K562 treated with DMSO at 1 percent for 12 hours (cell line): ENCODE results near the gene NATD1. TPM values are rescaled to one million over a fixed set of nuclear protein-coding genes. Genes with fewer than 3 reads are reported as not detected.

Experiments
- total RNA-seq: library from RNA; unstranded; fragments of 300-600 nt; gene quantifications from 2 replicates; pipeline ENCODE4 v1.2.3, GENCODE V29; 2022; ENCODE audit not compliant: insufficient read depth

NATD1 gene, protein sequence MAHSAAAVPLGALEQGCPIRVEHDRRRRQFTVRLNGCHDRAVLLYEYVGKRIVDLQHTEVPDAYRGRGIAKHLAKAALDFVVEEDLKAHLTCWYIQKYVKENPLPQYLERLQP
- total RNA-seq = 2.4 and 6.4 TPM in 2 replicates

DNA sequence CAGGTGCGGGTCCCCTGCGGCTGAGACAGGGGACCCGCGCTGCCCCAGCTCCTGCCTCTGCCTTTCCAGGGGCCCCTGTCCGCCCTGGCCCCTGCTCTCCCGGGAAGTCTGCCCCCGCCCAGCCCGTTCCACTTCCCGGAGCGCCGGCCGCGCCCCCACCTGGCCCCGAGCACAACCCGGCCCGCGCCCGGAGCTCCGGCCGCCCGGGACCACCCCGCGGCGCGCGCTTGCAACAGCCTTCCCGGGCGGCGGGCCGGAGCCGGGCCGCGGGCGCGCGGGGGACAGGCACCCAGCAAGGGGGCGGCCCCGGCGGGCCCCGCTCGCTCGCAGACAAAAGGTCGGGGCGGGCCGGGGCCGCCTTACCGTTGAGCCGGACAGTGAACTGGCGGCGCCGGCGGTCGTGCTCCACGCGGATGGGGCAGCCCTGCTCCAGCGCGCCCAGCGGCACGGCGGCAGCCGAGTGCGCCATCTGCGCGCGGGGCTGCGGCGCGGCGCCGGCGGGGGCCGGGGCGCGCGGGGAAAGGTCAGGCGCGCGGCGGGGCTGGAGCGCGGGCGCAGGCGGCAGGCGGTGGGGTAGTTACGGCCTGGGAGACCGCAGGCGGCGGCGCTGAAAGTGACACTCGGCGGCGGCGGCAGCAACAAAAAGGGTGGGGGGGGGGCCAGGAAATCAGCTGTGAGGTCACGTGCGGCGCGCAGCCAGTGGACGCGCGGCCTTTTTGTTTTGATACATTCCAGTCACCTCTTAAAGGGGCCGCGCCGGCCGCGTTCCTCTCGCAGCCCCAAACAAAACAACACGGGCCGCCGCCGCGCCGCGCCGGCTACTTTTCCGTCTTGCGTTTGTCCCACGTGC lies at the start of gene NATD1:
Gene NATD1 (minus strand): TSS at position 615 of the 850 bp plus-strand sequence. CDS start 146 bp downstream, at position 469.

DNA sequence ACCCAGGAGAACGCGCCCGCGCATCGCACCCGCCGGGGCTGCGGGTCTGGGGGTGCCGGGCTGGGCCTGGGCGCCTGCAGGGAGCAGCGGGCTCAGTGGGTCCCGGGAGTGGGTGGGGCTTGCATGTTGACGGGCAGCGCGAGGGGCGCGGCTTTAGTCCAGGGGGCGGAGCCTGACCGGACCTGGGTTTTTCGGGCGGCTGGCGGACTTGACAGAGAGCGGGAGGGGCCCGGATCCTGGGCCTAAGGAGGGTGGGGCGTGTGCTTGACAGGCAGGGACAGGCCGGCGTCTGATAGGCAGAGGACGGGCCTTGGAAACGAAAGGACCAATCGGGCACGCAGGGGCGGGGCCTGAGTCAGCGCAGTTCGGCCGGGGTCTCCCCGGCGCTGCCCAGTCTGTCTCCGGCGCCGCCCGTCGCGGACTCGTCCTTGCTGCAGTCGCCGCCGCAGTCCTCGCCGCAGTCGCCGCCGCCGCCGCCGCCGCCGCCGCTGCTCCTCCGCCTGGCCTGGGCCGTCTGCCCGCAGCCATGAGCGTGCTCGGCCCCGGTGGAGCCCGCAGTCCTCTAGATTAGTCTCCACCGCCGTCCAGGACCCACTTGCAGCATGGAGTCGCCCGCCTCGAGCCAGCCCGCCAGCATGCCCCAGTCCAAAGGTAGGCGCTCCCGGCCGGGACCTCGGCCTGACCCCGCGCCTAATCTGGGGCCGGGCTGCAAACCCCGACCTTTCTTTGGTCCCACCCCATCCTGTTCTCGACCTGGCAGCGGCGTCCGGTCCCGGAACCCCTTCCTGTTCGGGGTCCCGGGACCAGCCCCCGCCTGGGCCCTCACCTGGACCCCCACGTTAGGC lies 31.3 kb upstream of the NATD1 start, which contains the start of gene MAP2K3:
Gene MAP2K3 (plus strand): TSS at position 393 of the 845 bp plus-strand sequence. CDS start 210 bp downstream, at position 603.

DNA sequence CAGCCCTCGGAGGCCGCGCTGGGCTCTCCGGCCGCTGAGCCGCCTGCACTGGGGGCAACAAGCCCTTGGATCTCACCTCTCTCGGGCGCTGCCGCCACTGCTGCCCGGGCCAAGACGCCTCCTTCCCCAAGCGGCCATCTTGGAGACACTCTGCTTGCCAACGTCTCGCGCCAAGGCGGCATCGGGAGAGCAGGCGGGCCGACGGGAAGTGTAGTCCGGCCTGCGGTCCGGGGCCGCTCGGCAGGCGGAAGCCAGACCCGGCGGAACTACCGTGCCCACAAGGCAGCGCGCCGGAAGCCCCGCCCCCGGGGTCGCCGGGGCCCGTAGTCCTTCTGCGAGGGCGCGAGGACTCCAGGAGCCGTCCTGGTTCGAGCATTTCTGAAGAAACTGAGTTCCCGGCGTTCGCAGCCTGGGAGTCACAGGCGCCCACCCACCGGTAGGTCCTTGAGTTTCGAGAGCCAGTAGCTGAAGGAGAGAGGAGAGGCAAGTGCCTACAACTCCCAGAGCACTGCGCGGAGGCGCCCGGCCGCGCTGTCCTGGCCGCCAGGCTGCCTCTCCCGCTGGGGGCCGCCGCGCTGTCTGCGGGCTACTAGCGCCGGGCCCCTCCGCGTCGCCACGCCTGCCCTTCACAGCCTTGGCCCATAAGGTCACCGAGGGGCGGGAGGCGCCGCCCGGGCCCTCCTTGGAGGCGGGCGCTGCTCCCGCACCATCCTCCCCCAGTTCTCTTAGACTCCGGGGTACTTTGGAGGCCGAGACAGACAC lies 39.0 kb downstream of the NATD1 start, which contains the start of gene TMEM11:
Gene TMEM11 (minus strand): TSS at position 147 of the 762 bp plus-strand sequence. CDS start 9 bp downstream, at position 138.

Other genes starting within 250 kb of the NATD1 start
- gene USP22, start 210.4 kb downstream of the NATD1 start, total RNA-seq = 34.2 and 91.4 TPM in 2 replicates
- 15.6 and 18.5 TPM in 2 replicates for gene DHRS7B, start 126.4 kb downstream of the NATD1 start, total RNA-seq
- 44.5 and 47.3 TPM in 2 replicates for gene TMEM11, start 39.2 kb downstream of the NATD1 start, total RNA-seq
- 7.9 and 11.4 TPM in 2 replicates for gene MAP2K3, start 31.3 kb upstream of the NATD1 start, total RNA-seq
- not detected in 2 replicates for gene KCNJ12, start 122.9 kb upstream of the NATD1 start, total RNA-seq